HUES6 (cell line): ENCODE measurements around the gene PXN.
A peak's percentile ranks its signal among the peaks of the same experiment; 100 is the strongest.
"Not testable (repeated sequence)": the region's sequence is repeated elsewhere in the genome, so short reads cannot be mapped to it uniquely, and the experiment has no call there.

Source experiments
- H3K27ac ChIP-seq: 2 replicates; pipeline ENCODE4 v1.7.0; 2013; ENCODE audit warnings: low read depth, mild to moderate bottlenecking, low read length, inconsistent platforms
- H3K27me3 ChIP-seq: 2 replicates; pipeline ENCODE4 v1.6.1; 2013; ENCODE audit warnings: low read length; ENCODE audit not compliant: control insufficient read depth, insufficient read depth
- H3K36me3 ChIP-seq: 2 replicates; pipeline ENCODE4 v1.6.1; 2013; ENCODE audit warnings: low read length; ENCODE audit not compliant: control insufficient read depth, insufficient read depth
- H3K4me1 ChIP-seq: 2 replicates; pipeline ENCODE4 v1.6.1; 2013; ENCODE audit warnings: low read length; ENCODE audit not compliant: control insufficient read depth, insufficient read depth
- H3K4me3 ChIP-seq: 2 replicates; pipeline ENCODE4 v1.5.1; 2013; ENCODE audit warnings: low read depth, low read length
- H3K9ac ChIP-seq: one replicate; pipeline ENCODE4 v1.6.1; 2013; ENCODE audit warnings: mild to moderate bottlenecking, low read length
- H3K9me3 ChIP-seq: 2 replicates; pipeline ENCODE4 v1.6.1; 2013; ENCODE audit warnings: low read depth, low read length; ENCODE audit not compliant: control insufficient read depth, insufficient read depth

PXN gene

DNA sequence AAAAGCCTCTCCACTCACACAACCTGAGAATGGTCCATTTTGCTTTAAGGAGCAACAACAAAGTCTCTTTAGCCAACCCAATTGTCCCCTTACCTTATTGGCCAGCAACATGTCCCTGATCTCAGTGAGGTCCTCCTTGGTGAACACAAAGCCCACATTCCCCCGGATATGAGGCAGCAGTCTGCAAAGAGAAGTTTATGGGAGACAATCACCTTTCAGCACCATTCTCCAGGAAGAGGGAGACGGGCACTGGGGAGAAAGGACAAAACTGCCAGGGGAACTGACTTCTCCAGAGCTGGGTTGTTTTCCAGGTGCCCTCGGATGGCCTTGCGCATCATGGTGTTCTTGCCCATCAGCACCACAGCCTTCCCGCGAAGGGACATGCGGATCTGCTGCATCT lies 66.5 kb downstream of the PXN start:
- H3K27me3 ChIP-seq, result no peaks in the 10 kb centered on the region
- H3K27ac ChIP-seq, result 0 out of 2 replicates have a peak overlapping the region, but pooled peaks have one; percentile 20
- H3K4me3 ChIP-seq, result peak overlapping the region; percentile 97
- peaks cover 6% of the 10 kb centered on the region; the same call in 1 of the 2 replicates for H3K4me1 ChIP-seq
- peak overlapping the region; percentile 99 for H3K9ac ChIP-seq
- no peaks in the 10 kb centered on the region for H3K9me3 ChIP-seq
- H3K36me3 ChIP-seq, result peaks cover 51% of the 10 kb centered on the region

DNA sequence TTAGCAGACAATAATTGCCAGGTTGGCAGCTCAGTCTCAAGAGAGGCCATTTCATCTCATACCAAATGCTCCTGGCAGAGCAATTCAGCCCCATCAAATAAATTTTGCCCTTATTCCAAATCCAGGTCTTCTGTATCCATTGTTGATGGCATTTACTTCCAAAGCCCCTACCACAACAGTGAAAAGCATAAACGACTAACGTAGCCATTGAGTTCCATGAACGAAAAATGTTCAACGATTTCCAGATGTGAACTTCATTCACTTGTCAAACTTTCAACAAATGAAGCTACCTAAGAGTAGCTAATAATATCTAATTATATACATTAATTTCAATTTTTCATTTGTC lies 68.0 kb downstream of the PXN start:
- H3K36me3 ChIP-seq, result peaks cover 51% of the 10 kb centered on the region
- H3K9ac ChIP-seq, result no peak overlapping the region
- H3K9me3 ChIP-seq, result no peaks in the 10 kb centered on the region
- no peak overlapping the region for H3K4me3 ChIP-seq
- no peaks in the 10 kb centered on the region for H3K27me3 ChIP-seq
- H3K4me1 ChIP-seq, result peaks cover 6% of the 10 kb centered on the region; the same call in 1 of the 2 replicates
- H3K27ac ChIP-seq, result no peak overlapping the region

DNA sequence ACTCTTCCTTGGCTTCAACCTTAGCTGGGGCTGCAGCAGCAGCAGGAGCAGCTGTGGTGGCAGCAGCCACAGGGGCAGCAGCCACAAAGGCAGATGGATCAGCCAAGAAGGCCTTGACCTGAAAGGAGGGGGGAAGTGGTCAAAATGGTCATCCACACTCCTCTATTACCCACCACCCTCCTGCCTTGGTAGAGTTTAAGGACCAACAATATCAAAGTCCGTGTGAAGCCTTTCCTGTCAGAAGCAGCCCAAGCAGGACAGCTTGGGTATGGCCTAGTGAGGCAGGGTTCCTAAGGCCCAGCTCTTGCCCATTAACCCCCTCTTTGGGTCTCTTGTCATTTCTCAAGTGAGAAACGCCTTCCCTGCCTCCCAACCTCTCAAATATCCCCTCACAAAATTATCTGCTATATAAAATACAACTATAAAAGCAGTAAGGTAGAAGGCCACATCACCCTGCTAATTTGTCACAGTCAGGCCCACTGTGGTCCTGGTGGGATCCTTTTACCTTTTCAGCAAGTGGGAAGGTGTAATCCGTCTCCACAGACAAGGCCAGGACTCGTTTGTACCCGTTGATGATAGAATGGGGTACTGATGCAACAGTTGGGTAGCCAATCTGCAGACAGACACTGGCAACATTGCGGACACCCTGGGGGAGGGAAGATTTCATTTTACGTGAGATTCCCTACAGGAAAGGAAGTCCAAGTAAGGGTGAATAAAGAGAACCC lies 68.6 kb downstream of the PXN start:
- not testable (repeated sequence) for H3K4me3 ChIP-seq, H3K9ac ChIP-seq, H3K4me1 ChIP-seq, H3K27me3 ChIP-seq, H3K27ac ChIP-seq, H3K9me3 ChIP-seq
- peaks cover 51% of the 10 kb centered on the region for H3K36me3 ChIP-seq

DNA sequence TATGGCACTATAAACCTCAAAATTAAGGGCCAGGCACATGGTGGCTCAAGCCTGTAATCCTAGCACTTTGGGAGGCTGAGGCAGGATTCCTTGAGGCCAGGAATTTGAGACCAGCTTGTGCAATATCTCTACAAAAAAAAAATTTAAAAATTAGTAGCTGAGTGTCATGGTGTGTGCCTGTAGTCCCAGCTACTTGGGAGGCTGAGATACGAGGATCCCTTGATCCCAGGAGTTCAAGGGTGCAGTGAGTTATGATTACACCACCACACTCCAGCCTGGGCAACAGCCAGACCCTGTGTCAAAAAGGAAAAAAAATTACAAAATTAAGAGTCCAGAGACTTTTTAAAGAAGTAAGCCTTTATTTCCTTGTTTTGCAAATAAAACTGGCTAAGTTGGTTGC lies 69.2 kb downstream of the PXN start:
- H3K4me1 ChIP-seq, result peaks cover 6% of the 10 kb centered on the region; the same call in 1 of the 2 replicates
- H3K27ac ChIP-seq, result no peak overlapping the region
- H3K9ac ChIP-seq, result no peak overlapping the region
- H3K27me3 ChIP-seq, result no peaks in the 10 kb centered on the region
- peaks cover 52% of the 10 kb centered on the region for H3K36me3 ChIP-seq
- H3K9me3 ChIP-seq, result no peaks in the 10 kb centered on the region
- no peak overlapping the region for H3K4me3 ChIP-seq

DNA sequence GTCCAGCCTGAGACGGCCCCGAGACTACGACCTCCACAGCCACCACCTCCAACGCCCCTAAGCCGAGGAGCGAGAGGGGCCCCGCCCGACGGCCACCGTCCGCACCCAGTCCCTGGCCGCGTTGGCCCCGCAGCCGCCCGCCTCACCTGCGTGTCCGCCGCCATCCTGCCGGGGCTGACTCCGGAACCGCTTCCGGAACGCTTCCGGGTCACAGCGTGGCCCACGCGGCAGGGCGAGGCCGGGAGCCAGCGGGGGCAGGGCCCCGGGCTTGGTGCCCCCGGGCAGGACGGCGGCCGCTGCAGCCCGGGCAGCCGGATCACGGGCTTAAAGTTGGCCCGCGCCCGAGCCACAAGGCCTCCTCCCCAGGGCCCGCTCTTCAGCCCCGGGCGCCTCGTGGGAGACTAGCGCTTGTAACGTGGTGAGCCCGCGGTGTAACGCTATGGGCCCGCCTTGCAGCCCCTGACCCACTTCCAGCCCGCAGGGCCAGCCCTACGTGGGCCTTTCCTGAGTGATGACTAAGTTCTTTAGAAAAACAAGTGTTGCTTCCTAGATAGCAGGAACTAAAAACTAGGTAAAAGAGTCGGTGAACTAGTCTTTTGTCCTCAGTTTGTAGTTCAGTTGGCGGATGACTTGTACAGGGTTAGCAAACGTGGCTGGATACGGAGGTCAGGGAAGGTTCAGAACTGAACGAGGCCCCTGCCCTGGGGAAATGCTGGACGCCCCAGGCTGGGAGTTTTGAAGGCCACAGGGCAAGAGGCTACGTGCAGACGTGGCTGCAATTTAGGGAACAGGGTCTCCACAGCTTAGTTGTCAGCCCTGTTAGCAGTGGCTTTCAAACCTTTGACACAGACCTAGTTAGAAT lies 70.8 kb downstream of the PXN start, which contains the start of gene GCN1:
GCN1 (minus strand) TSS at position 182 of the 862 bp plus-strand sequence; CDS start at position 164, 18 bp downstream.
- H3K4me3 ChIP-seq, result peak within 1 kb of the TSS; percentile 97
- peaks cover 58% of the 10 kb centered on the region for H3K36me3 ChIP-seq
- no peaks in the 10 kb centered on the region for H3K9me3 ChIP-seq
- peaks cover 4% of the 10 kb centered on the region; the same call in 1 of the 2 replicates for H3K4me1 ChIP-seq
- peak within 1 kb of the TSS; percentile 95 for H3K9ac ChIP-seq
- H3K27ac ChIP-seq, result peak within 1 kb of the TSS; percentile 92
- no peaks in the 10 kb centered on the region for H3K27me3 ChIP-seq

DNA sequence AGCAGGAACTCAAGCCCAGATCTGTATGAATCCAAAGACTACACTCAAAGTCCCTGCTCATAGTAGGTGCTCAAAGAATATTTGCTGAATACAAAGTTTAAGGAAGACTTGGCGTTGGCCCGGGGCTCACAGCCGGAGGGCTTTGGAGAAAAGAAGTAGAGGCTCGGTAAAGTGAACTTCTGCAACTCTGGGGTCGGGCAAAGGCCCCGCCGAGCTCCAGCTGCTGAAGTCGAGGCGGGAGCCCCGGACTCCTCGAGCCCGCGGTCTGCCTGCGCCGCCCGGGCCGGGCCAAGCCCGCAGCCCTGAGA lies 71.3 kb downstream of the PXN start:
- no peaks in the 10 kb centered on the region; the same call in 1 of the 2 replicates for H3K4me1 ChIP-seq

DNA sequence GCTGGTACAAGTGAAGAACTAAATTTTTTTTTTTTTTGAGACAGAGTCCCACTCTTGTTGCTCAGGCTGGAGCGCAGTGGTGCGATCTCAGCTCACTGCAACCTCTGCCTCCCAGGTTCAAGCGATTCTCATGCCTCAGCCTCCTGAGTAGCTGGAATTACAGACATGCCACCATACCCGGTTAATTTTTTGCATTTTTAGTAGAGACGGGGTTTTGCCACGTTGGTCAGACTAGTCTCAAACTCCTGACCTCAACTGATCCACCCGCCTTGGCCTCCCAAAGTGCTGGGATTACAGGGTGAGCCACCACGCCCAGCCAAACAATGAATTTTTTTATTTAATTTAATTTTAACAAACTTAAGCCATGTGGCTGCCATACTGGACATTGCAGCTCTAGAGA lies 72.2 kb downstream of the PXN start:
- Histone ChIP-seq H3K36me3 (peaks cover 57% of the 10 kb centered on the region), H3K4me3 (peak overlapping the region; percentile 97)
- H3K9ac ChIP-seq, H3K27me3 ChIP-seq, H3K4me1 ChIP-seq, H3K27ac ChIP-seq, H3K9me3 ChIP-seq: not testable (repeated sequence)

More for the DNA sequence above, 71.3 kb downstream of the PXN start:
- Histone ChIP-seq H3K4me3 (peak overlapping the region; percentile 97), H3K36me3 (peaks cover 57% of the 10 kb centered on the region), H3K27ac (peak overlapping the region; percentile 92), H3K9me3 (no peaks in the 10 kb centered on the region), H3K27me3 (no peaks in the 10 kb centered on the region), H3K9ac (peak overlapping the region; percentile 95)

DNA sequence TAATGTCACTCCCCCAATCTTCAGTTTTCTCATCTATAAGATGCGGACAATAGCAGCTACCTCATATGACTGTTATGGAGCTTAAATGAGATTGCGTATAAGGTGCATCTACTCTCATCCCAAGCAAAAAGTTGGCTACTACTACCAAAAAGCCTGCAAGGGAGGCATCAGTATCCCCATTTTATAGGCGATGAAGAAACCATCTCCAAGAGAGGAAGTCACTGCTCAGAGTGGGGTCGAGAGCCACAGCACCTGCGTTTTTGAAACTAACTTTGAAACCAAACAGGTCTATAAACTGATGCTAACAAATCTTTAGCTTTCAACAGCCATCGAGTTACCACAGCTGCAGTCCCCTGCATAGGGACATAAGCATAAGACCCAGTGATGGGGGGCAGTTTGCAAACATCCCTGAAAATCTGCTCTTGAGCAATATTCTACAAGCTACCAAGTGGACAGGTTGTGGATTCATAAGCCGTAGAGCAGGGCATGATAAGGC lies 74.5 kb downstream of the PXN start:
- Histone ChIP-seq H3K9me3 (no peaks in the 10 kb centered on the region), H3K9ac (no peak overlapping the region), H3K27ac (no peak overlapping the region), H3K4me1 (no peaks in the 10 kb centered on the region; the same call in 1 of the 2 replicates), H3K36me3 (peaks cover 55% of the 10 kb centered on the region), H3K27me3 (no peaks in the 10 kb centered on the region), H3K4me3 (no peak overlapping the region)

DNA sequence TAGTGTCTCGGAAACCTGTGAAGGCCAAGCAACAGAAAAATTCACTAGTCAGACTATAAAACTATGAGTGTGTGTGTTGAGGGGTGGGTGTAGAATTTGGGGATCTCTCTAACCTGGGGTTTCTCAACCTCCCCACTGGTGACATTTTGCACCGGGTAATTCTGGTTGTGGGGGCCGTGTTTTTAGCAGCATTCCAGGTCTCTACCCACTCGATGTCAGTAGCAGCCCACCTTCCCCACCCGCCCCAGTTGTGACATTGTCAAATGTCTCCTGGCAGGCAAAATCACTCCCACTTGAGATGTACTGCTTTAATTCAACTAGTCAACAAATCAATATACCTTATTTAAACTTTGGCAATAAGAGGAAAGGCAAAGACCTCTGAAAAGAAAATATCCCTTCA lies 75.1 kb downstream of the PXN start:
- peaks cover 59% of the 10 kb centered on the region for H3K36me3 ChIP-seq
- no peaks in the 10 kb centered on the region; the same call in 1 of the 2 replicates for H3K4me1 ChIP-seq

DNA sequence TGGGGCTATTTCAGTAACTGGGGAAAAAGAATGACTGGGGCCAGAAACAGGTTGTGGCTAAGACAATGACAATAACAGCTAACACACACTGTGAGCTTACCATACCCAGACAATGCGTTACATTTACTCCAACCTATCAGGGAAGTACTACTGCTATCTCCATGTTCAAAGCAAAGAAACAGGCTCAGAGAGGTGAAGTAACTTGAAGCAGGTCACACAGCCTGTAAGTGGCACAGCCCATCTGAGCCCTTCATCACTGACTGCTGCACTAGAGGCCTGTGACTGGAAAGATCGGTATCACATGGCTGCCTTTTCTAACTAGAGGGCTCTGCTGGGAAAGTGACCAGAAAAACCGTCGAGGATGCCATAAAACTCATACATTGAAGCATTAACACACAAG lies 78.9 kb downstream of the PXN start:
- H3K36me3 ChIP-seq, result peaks cover 94% of the 10 kb centered on the region
- no peak overlapping the region for H3K4me3 ChIP-seq
- H3K27me3 ChIP-seq, result no peaks in the 10 kb centered on the region

More for the DNA sequence above, 75.1 kb downstream of the PXN start:
- no peak overlapping the region for H3K9ac ChIP-seq
- no peaks in the 10 kb centered on the region for H3K9me3 ChIP-seq
- H3K4me3 ChIP-seq, result no peak overlapping the region
- no peaks in the 10 kb centered on the region for H3K27me3 ChIP-seq
- H3K27ac ChIP-seq, result no peak overlapping the region

DNA sequence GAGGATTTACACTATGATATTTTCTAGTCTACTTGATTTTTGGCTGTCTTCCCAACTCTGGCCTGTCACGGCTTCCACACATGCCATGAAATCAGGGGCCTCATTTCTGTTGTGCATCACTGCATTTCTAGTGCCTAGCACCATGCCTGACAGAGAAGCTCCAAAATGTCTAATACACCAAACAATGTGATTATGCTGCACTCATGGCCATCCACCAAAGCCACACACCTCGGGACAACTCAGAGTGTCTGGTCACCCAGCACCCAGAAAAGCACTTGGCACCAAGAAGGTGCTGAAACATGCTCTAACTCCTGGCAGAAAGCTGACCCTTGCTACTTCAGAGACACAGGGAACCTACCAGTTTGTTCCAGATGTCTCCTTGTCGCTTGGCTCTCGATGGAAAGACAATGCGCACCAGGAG lies 82.3 kb downstream of the PXN start:
- H3K9me3 ChIP-seq, result no peaks in the 10 kb centered on the region
- H3K4me1 ChIP-seq, result no peaks in the 10 kb centered on the region
- H3K4me3 ChIP-seq, result no peak overlapping the region
- no peak overlapping the region for H3K9ac ChIP-seq
- H3K27me3 ChIP-seq, result no peaks in the 10 kb centered on the region
- no peak overlapping the region for H3K27ac ChIP-seq
- peaks cover 86% of the 10 kb centered on the region for H3K36me3 ChIP-seq

More for the DNA sequence above, 78.9 kb downstream of the PXN start:
- H3K4me1 ChIP-seq, result no peaks in the 10 kb centered on the region
- H3K9me3 ChIP-seq, result no peaks in the 10 kb centered on the region
- H3K27ac ChIP-seq, result no peak overlapping the region
- no peak overlapping the region for H3K9ac ChIP-seq
